Ovary (tissue), 9 donors: ENCODE results near the gene ASB10. TPM values are rescaled to one million over a fixed set of nuclear protein-coding genes. Genes with fewer than 3 reads are reported as not detected.

Experiments used
- DNase-seq, 5 donors: peaks; one replicate each; pipeline ENCODE4 v3.0.0-alpha.2; 2019 to 2020
- H3K27ac ChIP-seq, 2 donors: fragments of 200-600 bp; one replicate each; pipeline versions ENCODE4 v1.5.1 to v1.8.0; 2019 to 2022
- H3K27me3 ChIP-seq: fragments of 200-600 bp; one replicate; pipeline ENCODE4 v1.8.0; 2022
- H3K36me3 ChIP-seq: fragments of 200-600 bp; sonication (generic); one replicate; pipeline ENCODE4 v1.5.1; 2019
- H3K4me1 ChIP-seq: one replicate; pipeline ENCODE4 v1.8.1; 2013; ENCODE audit warnings: mild to moderate bottlenecking, moderate library complexity; ENCODE audit not compliant: insufficient read depth
- H3K4me3 ChIP-seq: fragments of 200-600 bp; sonication (generic); one replicate; pipeline ENCODE4 v1.5.1; 2017
- H3K9me3 ChIP-seq, 2 donors: fragments of 200-600 bp in 1 of 2; sonication (generic) in 1 of 2; one replicate each; pipeline versions ENCODE4 v1.5.1 to v1.8.1; 2013 to 2019; ENCODE audit warnings: mild to moderate bottlenecking in 1 of 2, moderate library complexity in 1 of 2
- EP300 ChIP-seq: sonication (generic); formaldehyde crosslinking; IDR thresholded peaks from one replicate; pipeline ENCODE4 v1.6.1; 2017; ENCODE audit warnings: antibody characterized with exemption
- POLR2A ChIP-seq: fragments of 450-650 bp; IDR thresholded peaks from one replicate; pipeline ENCODE4 v1.6.1; 2017; ENCODE audit warnings: antibody characterized with exemption, mild to moderate bottlenecking, moderate library complexity
- WGBS, 3 donors: extraction: QIAGEN DNeasy Blood & Tissue Kit in 1 of 3; methylation state at CpG; one replicate each; pipeline versions ENCODE4 v1.1.5 to v1.1.7; 2013 to 2017; 5-methylcytosine and 5-hydroxymethylcytosine counted together
- intact Hi-C, 4 donors: fragments of 100-400 bp; cut with DNase I; formaldehyde crosslinking; loops; one replicate each; pipeline versions ENCODE4 v1.11.0 to v1.15.1; 2022 to 2023
- polyA plus RNA-seq, 2 donors: library from polyadenylated mRNA; stranded (reverse); fragments of 200-250 nt in 1 of 2; fragments of 350-450 nt in 1 of 2; fragmentation: Illumina TruSeq in 1 of 2; extraction: RNeasy Lipid Tissue Mini Kit (QIAGEN cat#74804) in 1 of 2; gene quantifications; one replicate each; pipeline ENCODE4 v1.2.3, GENCODE V29; 2013 to 2014
- total RNA-seq, 7 donors: library from RNA; depleted of rRNA in 2 of 7; stranded (reverse); fragments of >200 nt in 2 of 7; fragmentation: NEBNext Ultra II Directional in 3 of 7; extraction: Animal tissue kit (Norgen Biotek cat#: 25700) in 3 of 7; gene quantifications; one replicate each; pipeline versions ENCODE4 v1.1.0 to v1.2.4, GENCODE V29; 2016 to 2023
- TF ChIP-seq, protein P1 (sequence below), 3 donors: fragments of 450-650 bp in 2 of 3; fragments of 200-600 bp in 1 of 3; IDR thresholded peaks; one replicate each; pipeline versions ENCODE4 v1.5.1 to v1.8.0; 2016 to 2022; ENCODE audit warnings: antibody characterized with exemption in 3 of 3, mild to moderate bottlenecking in 1 of 3
- donor health status: DM: no; HTN: no; CAD: no; lungs with moderate emphysema.
- donor health status: DM: no; HTN: no; CAD: no.
- donor health status: Bipolar disorder and iron deficiency.
- donor health status: DM: yes; HTN: yes; CAD: no.
- donor health status: DM: no; HTN: no; CAD: no.
- donor health status: DM: yes; HTN: yes; CAD: no.

Gene ASB10
- total and polyA plus RNA-seq, 9 donors, result not detected

- no peak overlapping the region for H3K27ac ChIP-seq
- intact Hi-C loops, result no loop called here
- no peaks in the 10 kb centered on the region for H3K36me3 ChIP-seq
- 89 to 92% (median 90%) methylated on average over 14 of the region's 14 CpGs for WGBS, 3 donors
- no peaks in the 10 kb centered on the region for H3K27me3 ChIP-seq
- H3K4me1 ChIP-seq, result peaks cover 5% of the 10 kb centered on the region
- H3K9me3 ChIP-seq, result no peaks in the 10 kb centered on the region
- no peak for DNase-seq
- H3K4me3 ChIP-seq, result no peak overlapping the region
- TF ChIP-seq EP300 (no peak), POLR2A (no peak)
- TF ChIP-seq, protein P1, sequence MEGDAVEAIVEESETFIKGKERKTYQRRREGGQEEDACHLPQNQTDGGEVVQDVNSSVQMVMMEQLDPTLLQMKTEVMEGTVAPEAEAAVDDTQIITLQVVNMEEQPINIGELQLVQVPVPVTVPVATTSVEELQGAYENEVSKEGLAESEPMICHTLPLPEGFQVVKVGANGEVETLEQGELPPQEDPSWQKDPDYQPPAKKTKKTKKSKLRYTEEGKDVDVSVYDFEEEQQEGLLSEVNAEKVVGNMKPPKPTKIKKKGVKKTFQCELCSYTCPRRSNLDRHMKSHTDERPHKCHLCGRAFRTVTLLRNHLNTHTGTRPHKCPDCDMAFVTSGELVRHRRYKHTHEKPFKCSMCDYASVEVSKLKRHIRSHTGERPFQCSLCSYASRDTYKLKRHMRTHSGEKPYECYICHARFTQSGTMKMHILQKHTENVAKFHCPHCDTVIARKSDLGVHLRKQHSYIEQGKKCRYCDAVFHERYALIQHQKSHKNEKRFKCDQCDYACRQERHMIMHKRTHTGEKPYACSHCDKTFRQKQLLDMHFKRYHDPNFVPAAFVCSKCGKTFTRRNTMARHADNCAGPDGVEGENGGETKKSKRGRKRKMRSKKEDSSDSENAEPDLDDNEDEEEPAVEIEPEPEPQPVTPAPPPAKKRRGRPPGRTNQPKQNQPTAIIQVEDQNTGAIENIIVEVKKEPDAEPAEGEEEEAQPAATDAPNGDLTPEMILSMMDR (IDR thresholded peaks at IDR 0.05), result no peak
Observed at GRCh38 chr7:151223728-151224127, 36.7 kb upstream of the ASB10 start.

GRCh38 chr7:151218170-151218569 is 31.1 kb upstream of the ASB10 start:
- 88 to 93% (median 90%) methylated on average over 9 of the region's 9 CpGs for WGBS, 3 donors
- intact Hi-C loops, result no loop called here
- H3K27me3 ChIP-seq, result no peaks in the 10 kb centered on the region
- H3K4me1 ChIP-seq, result no peaks in the 10 kb centered on the region
- TF ChIP-seq EP300 (no peak), POLR2A (no peak)
- TF ChIP-seq, protein P1 (IDR thresholded peaks at IDR 0.05), result no peak
- DNase-seq, result no peak
- no peak overlapping the region for H3K4me3 ChIP-seq
- H3K27ac ChIP-seq, result no peak overlapping the region
- H3K9me3 ChIP-seq, result no peaks in the 10 kb centered on the region
- no peaks in the 10 kb centered on the region for H3K36me3 ChIP-seq

GRCh38 chr7:151215396-151215795 is 28.3 kb upstream of the ASB10 start:
- DNase-seq, result no peak
- no peak overlapping the region for H3K27ac ChIP-seq
- H3K36me3 ChIP-seq, result no peaks in the 10 kb centered on the region
- intact Hi-C loops, result no loop called here
- TF ChIP-seq, protein P1 (IDR thresholded peaks at IDR 0.05), result no peak
- TF ChIP-seq POLR2A (no peak), EP300 (no peak)
- no peak overlapping the region for H3K4me3 ChIP-seq
- 91 to 96% (median 92%) methylated on average over 5 of the region's 5 CpGs for WGBS, 3 donors
- no peaks in the 10 kb centered on the region for H3K4me1 ChIP-seq
- no peaks in the 10 kb centered on the region for H3K9me3 ChIP-seq
- H3K27me3 ChIP-seq, result no peaks in the 10 kb centered on the region

GRCh38 chr7:151213826-151214225 is 26.8 kb upstream of the ASB10 start:
- TF ChIP-seq POLR2A (no peak), EP300 (no peak)
- no peaks in the 10 kb centered on the region for H3K27me3 ChIP-seq
- no peaks in the 10 kb centered on the region for H3K36me3 ChIP-seq
- H3K4me3 ChIP-seq, result no peak overlapping the region
- no peaks in the 10 kb centered on the region for H3K9me3 ChIP-seq
- no peak for DNase-seq
- 58 to 72% (median 66%) methylated on average over 3 of the region's 3 CpGs for WGBS, 3 donors
- intact Hi-C loops, result no loop called here
- no peak overlapping the region for H3K27ac ChIP-seq
- no peaks in the 10 kb centered on the region for H3K4me1 ChIP-seq

DNA sequence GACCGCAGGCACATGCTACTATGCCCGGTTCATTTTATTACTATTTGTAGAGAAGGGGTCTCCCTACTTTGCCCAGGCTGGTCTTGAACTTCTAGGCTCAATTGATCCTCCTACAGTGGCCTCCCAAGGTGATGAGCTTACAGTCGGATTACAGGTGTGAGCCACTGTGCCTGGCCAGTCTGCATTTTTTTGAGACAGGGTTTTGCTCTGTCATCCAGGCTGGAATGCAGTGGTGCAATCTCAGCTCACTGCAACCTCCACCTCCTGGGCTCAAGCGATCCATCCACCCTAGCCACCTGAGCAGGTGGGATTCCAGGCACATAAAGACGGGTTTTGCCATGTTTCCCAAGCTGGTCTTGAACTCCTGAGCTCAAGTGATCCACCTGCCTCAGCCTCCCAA is 25.6 kb upstream of the ASB10 start:
- no peaks in the 10 kb centered on the region for H3K4me1 ChIP-seq
- no peak overlapping the region for H3K4me3 ChIP-seq
- DNase-seq, result no peak
- 77 to 90% (median 80%) methylated on average over 5 of the region's 5 CpGs for WGBS, 3 donors
- intact Hi-C loops, result no loop called here
- no peaks in the 10 kb centered on the region for H3K9me3 ChIP-seq
- TF ChIP-seq EP300, result no peak
- TF ChIP-seq, protein P1 (IDR thresholded peaks at IDR 0.05), result no peak
- no peak for TF ChIP-seq POLR2A
- no peaks in the 10 kb centered on the region for H3K36me3 ChIP-seq
- no peak overlapping the region for H3K27ac ChIP-seq
- no peaks in the 10 kb centered on the region for H3K27me3 ChIP-seq
